Measurements from ENCODE around the gene BCAS1.

GRCh38 chr20:54026295-54027064, 43.9 kb downstream of the BCAS1 start:
- TF ChIP-seq, protein P1, sequence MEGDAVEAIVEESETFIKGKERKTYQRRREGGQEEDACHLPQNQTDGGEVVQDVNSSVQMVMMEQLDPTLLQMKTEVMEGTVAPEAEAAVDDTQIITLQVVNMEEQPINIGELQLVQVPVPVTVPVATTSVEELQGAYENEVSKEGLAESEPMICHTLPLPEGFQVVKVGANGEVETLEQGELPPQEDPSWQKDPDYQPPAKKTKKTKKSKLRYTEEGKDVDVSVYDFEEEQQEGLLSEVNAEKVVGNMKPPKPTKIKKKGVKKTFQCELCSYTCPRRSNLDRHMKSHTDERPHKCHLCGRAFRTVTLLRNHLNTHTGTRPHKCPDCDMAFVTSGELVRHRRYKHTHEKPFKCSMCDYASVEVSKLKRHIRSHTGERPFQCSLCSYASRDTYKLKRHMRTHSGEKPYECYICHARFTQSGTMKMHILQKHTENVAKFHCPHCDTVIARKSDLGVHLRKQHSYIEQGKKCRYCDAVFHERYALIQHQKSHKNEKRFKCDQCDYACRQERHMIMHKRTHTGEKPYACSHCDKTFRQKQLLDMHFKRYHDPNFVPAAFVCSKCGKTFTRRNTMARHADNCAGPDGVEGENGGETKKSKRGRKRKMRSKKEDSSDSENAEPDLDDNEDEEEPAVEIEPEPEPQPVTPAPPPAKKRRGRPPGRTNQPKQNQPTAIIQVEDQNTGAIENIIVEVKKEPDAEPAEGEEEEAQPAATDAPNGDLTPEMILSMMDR (IDR thresholded peaks at IDR 0.05): no peak
- TF ChIP-seq POLR2A (IDR thresholded peaks at IDR 0.05): no peak

Data from body of pancreas (tissue), 4 donors.